ENCODE results near the gene ZNF805.
A peak's percentile ranks its signal among the peaks of the same experiment; 100 is the strongest.

Gene ZNF805

GRCh38 chr19:57302727-57303401 is 62.4 kb downstream of the ZNF805 start:
- peaks cover 6% of the 10 kb centered on the region for H3K4me1 ChIP-seq (ENCODE audit: control insufficient read depth, insufficient read depth, low read length)
- no peak overlapping the region for H3K27ac ChIP-seq (ENCODE audit: extremely low read depth, low read depth, low read length)
- ChIA-PET CTCF (interaction anchor here (0.5 to 1.8 kb wide), 2 partner anchors 9 to 577 kb away, joined by 3 to 5 read pairs; no protein-coding TSS in a partner anchor), POLR2A (interaction anchor here (0.7 to 1.4 kb wide), 4 partner anchors 9 to 89 kb away, joined by 3 to 4 read pairs (median 4); partner anchors contain the start of gene ZNF543)
- no peak overlapping the region for H3K4me3 ChIP-seq (ENCODE audit: low read depth, low read length)
- H3K9me3 ChIP-seq (ENCODE audit: control insufficient read depth, insufficient read depth, low read depth, low read length), result no peaks in the 10 kb centered on the region
- TF ChIP-seq KLF9 (tag by site-specific recombination; IDR thresholded peaks at IDR 0.05; ENCODE audit: low read depth), result no peak
- no peak for TF ChIP-seq ZNF768 (tag by site-specific recombination; IDR thresholded peaks at IDR 0.05)
- TF ChIP-seq CTCF (tag by site-specific recombination; IDR thresholded peaks at IDR 0.05), result peak; percentile 39
- TF ChIP-seq ZNF423 (tag by site-specific recombination; IDR thresholded peaks at IDR 0.05), result no peak
- TF ChIP-seq ZSCAN5A (tag by site-specific recombination; IDR thresholded peaks at IDR 0.05), result no peak
- H3K36me3 ChIP-seq (ENCODE audit: control insufficient read depth in 2 of 2, insufficient read depth in 1 of 2, low read length in 2 of 2), result peaks cover 36 to 47% of the 10 kb centered on the region in 2 experiments
